NCI-H1436 treated with DMSO at 0.1 percent for 48 hours (cell line): ENCODE data around the gene NEURL4.

ENCODE experiments used
- DNase-seq: peaks from one replicate; lab custom pipeline; 2025; lab: John Stamatoyannopoulos, UW

The NEURL4 gene

GRCh38 chr17:7323731-7324437, 5.3 kb downstream of the NEURL4 start:
- no peak for DNase-seq

GRCh38 chr17:7322520-7323194, 6.5 kb downstream of the NEURL4 start:
- no peak for DNase-seq

GRCh38 chr17:7321466-7321865, 7.7 kb downstream of the NEURL4 start:
- no peak for DNase-seq

- DNase-seq, result no peak
Measured at GRCh38 chr17:7318121-7318860, 10.8 kb downstream of the NEURL4 start.

GRCh38 chr17:7317161-7317803, 11.9 kb downstream of the NEURL4 start:
- DNase-seq, result no peak

GRCh38 chr17:7315570-7316235, 13.4 kb downstream of the NEURL4 start:
- DNase-seq, result no peak

- peak; percentile 13 for DNase-seq
Measured at GRCh38 chr17:7314719-7315569, 14.2 kb downstream of the NEURL4 start, which contains the start of gene GPS2. Gene GPS2 (minus strand): TSS chr17:7315360. CDS start chr17:7315052, 308 bp downstream.

GRCh38 chr17:7313890-7314718, 15.0 kb downstream of the NEURL4 start:
- DNase-seq, result no peak

- no peak for DNase-seq
Measured at GRCh38 chr17:7313088-7313889, 15.8 kb downstream of the NEURL4 start.

GRCh38 chr17:7312432-7313087, 16.6 kb downstream of the NEURL4 start:
- no peak for DNase-seq

- no peak for DNase-seq
Measured at GRCh38 chr17:7311110-7311705, 17.9 kb downstream of the NEURL4 start.

- DNase-seq, result no peak
Measured at GRCh38 chr17:7309628-7310027, 19.5 kb downstream of the NEURL4 start.

- DNase-seq, result peak; percentile 28
Measured at GRCh38 chr17:7308625-7309433, 20.3 kb downstream of the NEURL4 start.

- DNase-seq, result no peak
Measured at GRCh38 chr17:7307686-7308624, 21.2 kb downstream of the NEURL4 start.

- peak; percentile 99 for DNase-seq
Measured at GRCh38 chr17:7306911-7307685, 22.0 kb downstream of the NEURL4 start, which contains the start of gene EIF5A. Gene EIF5A (plus strand): TSS chr17:7307628. CDS start chr17:7309636, 2,008 bp downstream.
